H1 (cell line): ENCODE measurements around the gene BAZ1B. TPM values are rescaled to one million over a fixed set of nuclear protein-coding genes. Genes with fewer than 3 reads are reported as not detected.

ENCODE experiments used
- CTCF ChIA-PET: fragments of 300-600 bp; sonication (Branson Sonifier 250); formaldehyde crosslinking; loops from one replicate; lab custom pipeline; 2021; ENCODE audit not compliant: partially characterized antibody; lab: Charles Lee
- POLR2A ChIA-PET: fragments of 300-600 bp; sonication (Branson Sonifier 250); formaldehyde crosslinking; loops from one replicate; lab custom pipeline; 2021; ENCODE audit warnings: inconsistent platforms; ENCODE audit not compliant: partially characterized antibody; lab: Charles Lee
- DNase-seq, 2 experiments: peaks; one replicate each; pipeline versions ENCODE4 v3.0.0 to v3.0.0-alpha.2; 2010 to 2022; ENCODE audit warnings: low spot score in 2 of 2, low read depth in 1 of 2, mixed read lengths in 1 of 2
- FAIRE-seq: peaks from 2 replicates; lab custom pipeline; 2011; peaks lifted over from hg19 to GRCh38; lab: Jason Lieb, UNC
- H2AFZ ChIP-seq: 2 replicates; pipeline ENCODE4 v1.8.1; 2012; ENCODE audit warnings: low read length, inconsistent platforms
- H2AK5ac ChIP-seq: 2 replicates; pipeline ENCODE4 v1.6.1; 2013; ENCODE audit warnings: low read depth, low read length
- H2BK120ac ChIP-seq: replicated peaks from 2 replicates; pipeline ENCODE3; 2013; ENCODE audit warnings: low read depth, low read length, inconsistent platforms
- H2BK12ac ChIP-seq: 2 replicates; pipeline ENCODE4 v1.6.1; 2013; ENCODE audit warnings: low read depth, low read length
- H2BK15ac ChIP-seq: 2 replicates; pipeline ENCODE4 v1.6.1; 2013; ENCODE audit warnings: low read length
- H2BK20ac ChIP-seq: 2 replicates; pipeline ENCODE4 v1.6.1; 2013; ENCODE audit warnings: low read length
- H2BK5ac ChIP-seq: 2 replicates; pipeline ENCODE4 v1.6.1; 2013; ENCODE audit warnings: low read depth, low read length
- H3K14ac ChIP-seq: 2 replicates; pipeline ENCODE4 v1.6.1; 2013; ENCODE audit warnings: inconsistent platforms; ENCODE audit not compliant: insufficient read length
- H3K18ac ChIP-seq: 2 replicates; pipeline ENCODE4 v1.6.1; 2013; ENCODE audit warnings: low read length; ENCODE audit errors: extremely low read depth
- H3K23ac ChIP-seq: 2 replicates; pipeline ENCODE4 v1.6.1; 2013; ENCODE audit warnings: inconsistent platforms; ENCODE audit not compliant: insufficient read length
- H3K23me2 ChIP-seq: 2 replicates; pipeline ENCODE4 v1.6.1; 2013; ENCODE audit warnings: low read depth, low read length
- H3K27ac ChIP-seq: 2 replicates; pipeline ENCODE4 v1.6.1; 2011; ENCODE audit warnings: low read depth, low read length, inconsistent platforms
- H3K27me3 ChIP-seq, 4 experiments: replicated peaks in 1 of 4; 1 replicate in 1 of 4; 2 replicates in 3 of 4; pipeline versions ENCODE4 v1.6.1 to v1.8.1; 2011 to 2013; ENCODE audit warnings: low read length in 3 of 4, mild to moderate bottlenecking in 3 of 4, inconsistent platforms in 2 of 4, mixed read lengths in 2 of 4, moderate library complexity in 1 of 4; ENCODE audit not compliant: control insufficient read depth in 3 of 4, insufficient read depth in 3 of 4; ENCODE audit errors: extremely low read depth in 1 of 4
- H3K36me3 ChIP-seq, 4 experiments: 2 replicates each; pipeline versions ENCODE4 v1.6.1 to v1.8.1; 2011 to 2013; ENCODE audit warnings: mild to moderate bottlenecking in 4 of 4, low read length in 3 of 4, moderate library complexity in 2 of 4, control low read depth in 1 of 4, inconsistent platforms in 1 of 4; ENCODE audit not compliant: insufficient read depth in 4 of 4, control insufficient read depth in 2 of 4
- H3K4ac ChIP-seq: replicated peaks from 2 replicates; pipeline ENCODE3; 2013; ENCODE audit warnings: low read length, low read depth, mixed read lengths, inconsistent platforms; ENCODE audit not compliant: insufficient read length
- H3K4me1 ChIP-seq, 4 experiments: replicated peaks in 1 of 4; 1 replicate in 1 of 4; 2 replicates in 3 of 4; pipeline versions ENCODE4 v1.6.1 to v1.8.1; 2011 to 2013; ENCODE audit warnings: low read length in 3 of 4, inconsistent platforms in 2 of 4, mixed read lengths in 1 of 4; ENCODE audit not compliant: insufficient read depth in 4 of 4, control insufficient read depth in 3 of 4
- H3K4me2 ChIP-seq, 2 experiments: 2 replicates each; pipeline versions ENCODE4 v1.6.1 to v1.8.1; 2011 to 2013; ENCODE audit warnings: low read depth in 2 of 2, low read length in 2 of 2, control low read depth in 1 of 2, inconsistent platforms in 1 of 2, mild to moderate bottlenecking in 1 of 2; ENCODE audit not compliant: insufficient read depth in 1 of 2
- H3K4me3 ChIP-seq, 4 experiments: fragments of 200-600, 300-600 bp in 1 of 4; sonication (generic), shearing (Covaris generic), sonication (Bioruptor Twin) in 1 of 4; 2 replicates each; pipeline versions ENCODE4 v1.5.1 to v1.8.1; 2011 to 2016; ENCODE audit warnings: low read length in 4 of 4, low read depth in 3 of 4, control low read depth in 2 of 4, inconsistent platforms in 2 of 4, mild to moderate bottlenecking in 2 of 4, mixed read lengths in 1 of 4, moderate library complexity in 1 of 4; ENCODE audit not compliant: insufficient read depth in 2 of 4; ENCODE audit errors: extremely low read depth in 1 of 4
- H3K56ac ChIP-seq: replicated peaks from 2 replicates; pipeline ENCODE3; 2013; ENCODE audit warnings: low read depth, mild to moderate bottlenecking, mixed read lengths, low read length, inconsistent platforms; ENCODE audit not compliant: insufficient read length
- H3K79me1 ChIP-seq: 2 replicates; pipeline ENCODE4 v1.6.1; 2013; ENCODE audit warnings: low read depth, low read length, control low read depth
- H3K79me2 ChIP-seq, 2 experiments: 2 replicates each; pipeline versions ENCODE4 v1.6.1 to v1.8.1; 2012 to 2013; ENCODE audit warnings: low read length in 2 of 2, mild to moderate bottlenecking in 2 of 2, inconsistent platforms in 1 of 2; ENCODE audit not compliant: insufficient read depth in 2 of 2, control insufficient read depth in 1 of 2
- H3K9ac ChIP-seq, 4 experiments: replicated peaks in 1 of 4; 1 replicate in 1 of 4; 2 replicates in 3 of 4; pipeline versions ENCODE4 v1.6.1 to v1.8.1; 2011 to 2013; ENCODE audit warnings: low read depth in 3 of 4, low read length in 3 of 4, control low read depth in 2 of 4, mild to moderate bottlenecking in 2 of 4, moderate library complexity in 2 of 4, inconsistent platforms in 1 of 4; ENCODE audit errors: extremely low read depth in 1 of 4
- H3K9me3 ChIP-seq, 2 experiments: 2 replicates each; pipeline versions ENCODE4 v1.6.1 to v1.8.1; 2012 to 2013; ENCODE audit warnings: mild to moderate bottlenecking in 2 of 2, moderate library complexity in 2 of 2, control low read depth in 1 of 2, inconsistent platforms in 1 of 2, low read depth in 1 of 2, low read length in 1 of 2, mixed read lengths in 1 of 2; ENCODE audit not compliant: insufficient read depth in 2 of 2
- H4K20me1 ChIP-seq, 2 experiments: replicated peaks in 1 of 2; 2 replicates each; pipeline versions ENCODE3 to v1.8.1; 2011 to 2013; ENCODE audit warnings: inconsistent platforms in 2 of 2, low read length in 2 of 2, mild to moderate bottlenecking in 1 of 2; ENCODE audit not compliant: insufficient read depth in 2 of 2, control insufficient read depth in 1 of 2
- H4K5ac ChIP-seq: 2 replicates; pipeline ENCODE4 v1.6.1; 2013; ENCODE audit warnings: low read length, low read depth, mixed read lengths, inconsistent platforms; ENCODE audit not compliant: insufficient read length
- H4K8ac ChIP-seq: 2 replicates; pipeline ENCODE4 v1.8.0; 2013; ENCODE audit warnings: mild to moderate bottlenecking, moderate library complexity, low read length, inconsistent platforms; ENCODE audit not compliant: insufficient read depth; ENCODE audit errors: extremely low read depth
- H4K91ac ChIP-seq: replicated peaks from 2 replicates; pipeline ENCODE3; 2013; ENCODE audit warnings: low read length, mixed read lengths, inconsistent platforms; ENCODE audit not compliant: insufficient read length
- CBX8 ChIP-seq: fragments of 300-800, 300-1000 bp; sonication (generic); IDR thresholded peaks from 2 replicates; pipeline ENCODE4 v1.7.1; 2016; ENCODE audit warnings: low read depth, low read length, borderline replicate concordance
- EGR1 ChIP-seq: IDR thresholded peaks from 2 replicates; pipeline ENCODE4 v1.6.1; 2011; ENCODE audit warnings: low read depth, low read length, borderline replicate concordance
- NANOG ChIP-seq: IDR thresholded peaks from 2 replicates; pipeline ENCODE4 v1.6.1; 2011; ENCODE audit warnings: low read length, low read depth, mild to moderate bottlenecking, inconsistent platforms; ENCODE audit not compliant: insufficient read depth, poor library complexity, severe bottlenecking
- RAD21 ChIP-seq, 2 experiments: IDR thresholded peaks in 1 of 2; conservative IDR thresholded peaks in 1 of 2; 2 replicates each; pipeline ENCODE4 v1.6.1; 2011; ENCODE audit warnings: low read depth in 2 of 2, low read length in 2 of 2, improper control_type of control experiment in 1 of 2, inconsistent platforms in 1 of 2, mild to moderate bottlenecking in 1 of 2, moderate library complexity in 1 of 2
- RNF2 ChIP-seq: fragments of 200-900, 300-1000 bp; sonication (generic); IDR thresholded peaks from 2 replicates; pipeline ENCODE4 v1.7.1; 2016; ENCODE audit warnings: borderline replicate concordance, low read depth, mild to moderate bottlenecking, antibody characterized with exemption, low read length; ENCODE audit not compliant: poor library complexity, severe bottlenecking; ENCODE audit errors: missing control alignments
- SP2 ChIP-seq: IDR thresholded peaks from 2 replicates; pipeline ENCODE4 v1.6.1; 2012; ENCODE audit warnings: mild to moderate bottlenecking, low read length, inconsistent platforms
- TCF12 ChIP-seq: IDR thresholded peaks from 2 replicates; pipeline ENCODE4 v1.6.1; 2011; ENCODE audit warnings: low read depth, mild to moderate bottlenecking, low read length
- WGBS, 2 experiments: shearing (Covaris generic) in 1 of 2; methylation state at CpG; one replicate each; pipeline versions ENCODE4 v1.1.6 to v1.1.7; 2013 to 2015; ENCODE audit warnings: low lambda C conversion rate in 2 of 2, mixed read lengths in 2 of 2, inconsistent platforms in 1 of 2, low coverage in 1 of 2, missing lambda C conversion rate in 1 of 2; ENCODE audit not compliant: insufficient replicate concordance in 2 of 2, insufficient coverage in 1 of 2, insufficient read length in 1 of 2; ENCODE audit errors: extremely low coverage in 1 of 2, missing lambda C conversion rate in 1 of 2; 5-methylcytosine and 5-hydroxymethylcytosine counted together
- polyA plus RNA-seq, 7 experiments: library from polyadenylated mRNA; depleted of rRNA in 3 of 7; stranded (reverse) in 5 of 7; unstranded in 2 of 7; fragments of >200 nt in 5 of 7; fragments of 200-250 nt in 2 of 7; gene quantifications; 1 replicate in 5 of 7; 2 replicates in 1 of 7; 4 replicates in 1 of 7; pipeline versions ENCODE4 v1.2.1 to v1.2.3, GENCODE V29; 2011 to 2013; ENCODE audit warnings: missing spikeins in 2 of 7, mixed read lengths in 2 of 7
- total RNA-seq: library from RNA; stranded (reverse); fragmentation: NEBNext Ultra II Directional; extraction: Animal tissue kit (Norgen Biotek cat#: 25700); gene quantifications from 2 replicates; pipeline ENCODE4 v1.2.1, GENCODE V29; 2021
- TF ChIP-seq, protein P1 (sequence below): IDR thresholded peaks from 2 replicates; pipeline ENCODE4 v1.6.1; 2012; ENCODE audit warnings: inconsistent platforms
- TF ChIP-seq, protein P2 (sequence below), 3 experiments: IDR thresholded peaks; 1 replicate in 2 of 3; 2 replicates in 1 of 3; pipeline versions ENCODE4 v1.5.1 to v1.6.1; 2011; ENCODE audit warnings: low read length in 3 of 3, mild to moderate bottlenecking in 3 of 3, inconsistent platforms in 2 of 3, low read depth in 1 of 3, moderate library complexity in 1 of 3; ENCODE audit not compliant: insufficient read depth in 1 of 3; ENCODE audit errors: control extremely low read depth in 1 of 3

The BAZ1B gene
- total and polyA plus RNA-seq, 2 of the 8 experiments (the other 6 are each of a cell fraction or from before 2014, with no cell fraction given) = 21.0 to 86.8 TPM

DNA sequence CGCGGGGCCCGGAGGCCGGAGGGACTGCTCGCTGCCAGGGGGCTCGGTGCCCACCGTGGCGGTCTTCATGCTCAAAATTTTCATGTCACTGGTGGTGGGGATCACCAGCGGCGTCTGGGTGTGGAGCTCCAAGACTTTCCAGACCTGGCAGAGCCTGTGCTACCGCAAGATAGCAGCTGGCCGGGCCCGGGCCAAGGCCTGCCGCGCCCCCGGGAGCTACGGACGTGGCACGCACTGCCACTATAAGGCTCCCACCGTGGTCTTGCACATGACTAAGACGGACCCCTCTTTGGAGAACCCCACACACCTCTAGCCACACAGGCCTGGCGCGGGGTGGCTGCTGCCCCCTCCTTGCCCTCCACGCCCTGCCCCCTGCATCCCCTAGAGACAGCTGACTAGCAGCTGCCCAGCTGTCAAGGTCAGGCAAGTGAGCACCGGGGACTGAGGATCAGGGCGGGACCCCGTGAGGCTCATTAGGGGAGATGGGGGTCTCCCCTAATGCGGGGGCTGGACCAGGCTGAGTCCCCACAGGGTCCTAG is 86.6 kb downstream of the BAZ1B start:
- Histone ChIP-seq H3K27ac (no peak overlapping the region), H3K23ac (no peak overlapping the region), H2BK12ac (no peak overlapping the region), H3K23me2 (peaks cover 3% of the 10 kb centered on the region; the same call in 1 of the 2 replicates), H2BK5ac (no peak overlapping the region), H3K79me2 (no peaks in the 10 kb centered on the region), H4K20me1 (peaks cover 5 to 8% of the 10 kb centered on the region in 2 experiments), H3K4ac (no peak overlapping the region), H4K91ac (no peak overlapping the region), H2BK20ac (no peak overlapping the region), H3K4me1 (peaks cover 0 to 5% (median 2%) of the 10 kb centered on the region in 4 experiments; a peak in 5 of 7 replicates), H3K9me3 (peaks cover 0 to 12% of the 10 kb centered on the region in 2 experiments; a peak in 2 of 4 replicates), H3K56ac (no peak overlapping the region), H3K27me3 (peaks cover 9 to 20% (median 18%) of the 10 kb centered on the region in 4 experiments), H2BK15ac (no peak overlapping the region), H2AK5ac (no peak overlapping the region), H3K36me3 (peaks cover 0 to 12% (median under 1%) of the 10 kb centered on the region in 4 experiments; a peak in 3 of 8 replicates), H3K14ac (no peak overlapping the region), H3K4me3 (no peak overlapping the region), H4K5ac (no peak overlapping the region), H4K8ac (no peak overlapping the region), H3K79me1 (no peaks in the 10 kb centered on the region), H3K4me2 (no peak overlapping the region), H3K9ac (no peak overlapping the region), H2BK120ac (no peak overlapping the region), H2AFZ (no peak overlapping the region), H3K18ac (no peak overlapping the region)
- ChIA-PET CTCF (interaction anchor here (1.2 to 5.1 kb wide), 7 partner anchors 13 to 111 kb away, joined by 3 to 24 read pairs (median 4); no protein-coding TSS in a partner anchor), POLR2A (interaction anchor here (1.3 kb wide), 1 partner anchor 87 kb away, joined by 3 read pairs; the partner anchor contains the start of gene BAZ1B)
- DNase-seq = no peak
- 92% methylated on average over 21 of the region's 28 CpGs; no CpG with 5 or more reads in 1 of the 2 experiments for WGBS, 2 experiments
- FAIRE-seq = no peak
- TF ChIP-seq, protein P1, sequence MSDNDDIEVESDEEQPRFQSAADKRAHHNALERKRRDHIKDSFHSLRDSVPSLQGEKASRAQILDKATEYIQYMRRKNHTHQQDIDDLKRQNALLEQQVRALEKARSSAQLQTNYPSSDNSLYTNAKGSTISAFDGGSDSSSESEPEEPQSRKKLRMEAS = no peak
- TF ChIP-seq CBX8 (no peak), RNF2 (no peak), SP2 (no peak), NANOG (no peak), RAD21 (IDR thresholded peaks at IDR 0.05 in 1 of 2, conservative IDR thresholded peaks at IDR 0.05 in 1 of 2; ENCODE audit: low read depth in 2 of 2, low read length in 2 of 2) (no peak), TCF12 (no peak), EGR1 (no peak)
- TF ChIP-seq, protein P2, sequence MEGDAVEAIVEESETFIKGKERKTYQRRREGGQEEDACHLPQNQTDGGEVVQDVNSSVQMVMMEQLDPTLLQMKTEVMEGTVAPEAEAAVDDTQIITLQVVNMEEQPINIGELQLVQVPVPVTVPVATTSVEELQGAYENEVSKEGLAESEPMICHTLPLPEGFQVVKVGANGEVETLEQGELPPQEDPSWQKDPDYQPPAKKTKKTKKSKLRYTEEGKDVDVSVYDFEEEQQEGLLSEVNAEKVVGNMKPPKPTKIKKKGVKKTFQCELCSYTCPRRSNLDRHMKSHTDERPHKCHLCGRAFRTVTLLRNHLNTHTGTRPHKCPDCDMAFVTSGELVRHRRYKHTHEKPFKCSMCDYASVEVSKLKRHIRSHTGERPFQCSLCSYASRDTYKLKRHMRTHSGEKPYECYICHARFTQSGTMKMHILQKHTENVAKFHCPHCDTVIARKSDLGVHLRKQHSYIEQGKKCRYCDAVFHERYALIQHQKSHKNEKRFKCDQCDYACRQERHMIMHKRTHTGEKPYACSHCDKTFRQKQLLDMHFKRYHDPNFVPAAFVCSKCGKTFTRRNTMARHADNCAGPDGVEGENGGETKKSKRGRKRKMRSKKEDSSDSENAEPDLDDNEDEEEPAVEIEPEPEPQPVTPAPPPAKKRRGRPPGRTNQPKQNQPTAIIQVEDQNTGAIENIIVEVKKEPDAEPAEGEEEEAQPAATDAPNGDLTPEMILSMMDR (IDR thresholded peaks at IDR 0.05; ENCODE audit: control extremely low read depth in 1 of 3, insufficient read depth in 1 of 3, low read depth in 1 of 3, low read length in 3 of 3) = no peak
